C4-2B (cell line): Measurements from ENCODE around the gene DNASE1.

Experiments
- H3K27ac ChIP-seq: fragments of 450-650 bp; 2 replicates; pipeline ENCODE4 v1.5.1; 2017
- CTCF ChIP-seq: fragments of 450-650 bp; conservative IDR thresholded peaks from 2 replicates; pipeline ENCODE4 v1.5.1; 2017; ENCODE audit warnings: mild to moderate bottlenecking
- ZFX ChIP-seq: fragments of 450-650 bp; IDR thresholded peaks from 2 replicates; pipeline ENCODE4 v1.6.1; 2017

DNASE1 gene

DNA sequence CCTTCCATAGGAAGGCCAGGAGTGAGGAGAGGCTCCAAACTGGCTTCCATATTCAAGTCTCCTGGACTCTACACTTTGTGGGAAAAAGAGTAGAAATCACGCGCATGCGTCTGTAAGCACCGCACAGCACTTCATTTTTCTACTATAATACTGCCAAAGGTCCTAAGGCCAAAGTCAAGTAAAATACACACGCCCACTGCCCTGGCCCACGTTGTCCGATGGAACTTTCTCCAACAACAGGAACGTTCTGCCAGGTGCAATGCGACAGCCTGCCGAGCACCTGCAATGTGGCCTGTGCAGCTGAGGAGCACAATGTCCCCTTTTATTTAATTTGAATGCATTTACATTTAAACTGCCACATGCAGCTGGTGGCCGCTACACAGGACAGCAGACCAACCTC, 23.5 kb downstream of the DNASE1 start:
- H3K27ac ChIP-seq, result no peak overlapping the region
- TF ChIP-seq CTCF, result no peak
- no peak for TF ChIP-seq ZFX

GRCh38 chr16:3681206-3681605, 26.7 kb downstream of the DNASE1 start:
- H3K27ac ChIP-seq, result no peak overlapping the region
- no peak for TF ChIP-seq ZFX
- TF ChIP-seq CTCF, result no peak

GRCh38 chr16:3687021-3687420, 32.5 kb downstream of the DNASE1 start:
- no peak for TF ChIP-seq CTCF
- no peak for TF ChIP-seq ZFX
- no peak overlapping the region for H3K27ac ChIP-seq

- H3K27ac ChIP-seq, result no peak overlapping the region
- TF ChIP-seq ZFX, result no peak
- TF ChIP-seq CTCF, result no peak
Observed at GRCh38 chr16:3687792-3688191, 33.3 kb downstream of the DNASE1 start.

- H3K27ac ChIP-seq, result no peak overlapping the region
- TF ChIP-seq CTCF (no peak), ZFX (no peak)
Observed at GRCh38 chr16:3689731-3690130, 35.2 kb downstream of the DNASE1 start.

DNA sequence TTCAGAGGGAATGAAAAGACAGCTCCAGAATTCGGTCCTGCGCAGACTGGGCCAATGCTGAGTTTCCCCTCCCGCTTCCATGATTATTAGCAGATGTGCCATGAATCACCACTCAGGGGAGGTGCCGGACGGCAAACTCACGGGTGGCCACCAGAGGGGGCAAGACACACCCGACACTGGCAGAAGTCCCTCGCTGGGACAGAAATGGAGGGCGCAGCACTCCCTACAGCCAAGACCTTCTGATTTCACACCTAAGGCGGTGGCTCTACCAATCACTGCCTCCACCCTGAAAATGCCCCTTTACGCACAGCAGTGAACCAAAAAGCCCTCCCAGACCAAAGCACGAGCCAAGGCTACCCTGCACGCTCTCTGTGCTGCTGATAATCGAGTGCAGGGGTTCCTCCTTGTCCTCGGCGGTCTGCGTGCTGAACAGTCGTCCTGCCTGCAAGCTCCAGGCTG, 36.0 kb downstream of the DNASE1 start:
- peak; percentile 94 for TF ChIP-seq CTCF
- no peak for TF ChIP-seq ZFX
- no peak overlapping the region for H3K27ac ChIP-seq

- TF ChIP-seq CTCF (no peak), ZFX (no peak)
- H3K27ac ChIP-seq, result no peak overlapping the region
Observed at GRCh38 chr16:3690980-3691720, 36.7 kb downstream of the DNASE1 start.
